GM18519 (cell line): ENCODE measurements around the gene UBD.

Experiments used
- ATAC-seq: cut with Tn5 transposase; IDR thresholded peaks from one replicate; pipeline ENCODE4 v1.9.1; 2021; ENCODE audit warnings: mild to moderate bottlenecking, moderate library complexity; ENCODE audit not compliant: unreplicated experiment, low FRiP score

Gene UBD

DNA sequence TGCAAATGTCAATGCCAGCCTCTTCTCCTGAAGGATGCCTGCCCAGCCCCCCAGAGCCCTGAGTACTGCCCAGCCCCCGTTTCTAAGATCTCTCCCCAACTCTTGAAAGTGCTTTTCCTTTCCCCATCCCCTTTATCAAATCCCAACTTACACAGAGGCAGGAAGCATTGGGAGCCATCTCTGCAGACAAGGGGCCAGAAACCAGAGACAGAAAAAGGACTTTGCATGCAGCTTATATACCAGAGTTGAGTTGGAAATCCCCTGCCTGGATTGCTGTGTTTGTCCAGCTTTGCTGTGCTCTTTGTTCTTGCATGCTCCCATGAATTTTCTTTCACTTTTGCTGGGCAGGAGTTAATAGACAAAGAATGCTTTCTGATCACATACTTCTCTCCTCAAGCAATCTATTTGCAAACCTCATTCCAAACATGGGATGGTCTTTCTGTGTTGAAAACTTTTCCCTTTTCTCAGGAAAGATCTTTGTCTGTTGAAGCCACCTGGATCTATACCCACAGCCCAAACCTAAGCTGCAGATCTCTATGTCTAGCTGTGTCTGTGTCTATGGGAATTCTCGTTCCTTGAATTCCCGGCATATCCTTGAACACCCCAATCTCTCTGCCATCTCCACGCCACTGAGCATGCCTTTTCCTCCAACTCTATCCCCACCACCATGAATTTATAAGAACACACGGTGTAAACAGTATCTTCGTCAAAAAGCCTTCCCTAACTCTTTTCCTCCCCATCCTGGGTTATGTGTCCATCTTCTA is at the start of gene UBD:
TSS of gene UBD (minus strand) at position 209 of the 764 bp plus-strand sequence. CDS start at position 178, 31 bp downstream.
- ATAC-seq = no peak

GRCh38 chr6:29608131-29608530 is 48.6 kb upstream of the UBD start:
- ATAC-seq = no peak

GRCh38 chr6:29603930-29604329 is 44.4 kb upstream of the UBD start:
- no peak for ATAC-seq

- no peak for ATAC-seq
These were observed 43.9 kb upstream of the UBD start for GRCh38 chr6:29603456-29603855.

DNA sequence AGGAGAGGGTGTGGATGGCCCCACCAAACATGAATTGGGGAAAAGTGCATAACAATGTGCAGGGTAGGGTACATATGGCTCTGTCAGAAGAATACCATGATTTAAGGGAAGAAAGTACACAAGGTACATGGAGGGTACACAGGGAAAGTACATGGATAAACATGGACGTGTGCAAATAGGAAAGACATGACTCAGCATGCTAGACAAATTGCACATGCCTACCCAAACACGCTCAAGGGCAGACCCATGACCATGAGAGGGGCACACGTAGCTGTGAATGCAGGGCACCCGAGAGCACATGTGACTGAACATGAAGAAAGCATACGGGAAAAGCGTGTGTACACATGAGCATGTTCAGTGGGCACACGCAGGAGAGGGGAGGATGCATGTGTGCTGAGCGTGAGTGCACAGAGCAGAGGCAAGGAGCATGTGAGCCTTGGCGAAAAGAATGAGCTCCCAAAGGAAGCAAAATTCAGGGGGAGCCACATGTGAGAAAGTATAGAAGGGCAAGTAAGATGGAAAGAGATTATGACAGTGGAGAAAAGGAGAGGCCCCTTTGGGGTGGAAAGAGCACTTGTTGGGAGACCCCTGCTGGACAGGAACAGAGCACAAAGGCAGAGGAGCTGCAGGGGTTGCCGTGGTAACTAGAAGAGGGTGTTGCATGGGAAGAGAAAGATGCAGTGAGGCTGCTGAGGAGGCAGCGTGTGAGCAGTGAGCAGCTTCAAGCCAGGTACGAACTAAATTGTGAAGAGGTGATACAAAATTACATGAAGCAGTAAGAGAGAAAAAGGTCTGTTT is 43.2 kb upstream of the UBD start:
- no peak for ATAC-seq

- no peak for ATAC-seq
These were observed 38.7 kb upstream of the UBD start for GRCh38 chr6:29598172-29598747.

DNA sequence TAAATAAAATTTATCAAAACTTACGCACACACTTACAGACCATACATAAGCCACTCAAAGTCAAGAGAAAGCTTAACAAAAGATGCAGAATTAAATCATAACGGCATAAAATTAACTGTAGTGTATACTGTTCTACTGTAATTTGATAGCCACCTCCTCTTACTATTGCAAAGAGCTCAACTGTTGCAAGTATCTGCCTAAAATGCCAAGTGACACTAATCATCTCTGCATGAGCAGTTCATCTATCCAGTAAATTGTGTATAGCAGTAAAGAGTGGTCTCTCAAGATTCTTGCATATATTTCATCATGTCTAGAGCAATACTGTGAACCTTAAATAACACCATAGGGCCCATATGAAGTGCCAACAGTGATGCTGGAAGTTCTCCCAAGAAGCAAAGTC is 37.7 kb upstream of the UBD start:
- no peak for ATAC-seq

GRCh38 chr6:29596381-29596900 is 36.9 kb upstream of the UBD start:
- no peak for ATAC-seq

DNA sequence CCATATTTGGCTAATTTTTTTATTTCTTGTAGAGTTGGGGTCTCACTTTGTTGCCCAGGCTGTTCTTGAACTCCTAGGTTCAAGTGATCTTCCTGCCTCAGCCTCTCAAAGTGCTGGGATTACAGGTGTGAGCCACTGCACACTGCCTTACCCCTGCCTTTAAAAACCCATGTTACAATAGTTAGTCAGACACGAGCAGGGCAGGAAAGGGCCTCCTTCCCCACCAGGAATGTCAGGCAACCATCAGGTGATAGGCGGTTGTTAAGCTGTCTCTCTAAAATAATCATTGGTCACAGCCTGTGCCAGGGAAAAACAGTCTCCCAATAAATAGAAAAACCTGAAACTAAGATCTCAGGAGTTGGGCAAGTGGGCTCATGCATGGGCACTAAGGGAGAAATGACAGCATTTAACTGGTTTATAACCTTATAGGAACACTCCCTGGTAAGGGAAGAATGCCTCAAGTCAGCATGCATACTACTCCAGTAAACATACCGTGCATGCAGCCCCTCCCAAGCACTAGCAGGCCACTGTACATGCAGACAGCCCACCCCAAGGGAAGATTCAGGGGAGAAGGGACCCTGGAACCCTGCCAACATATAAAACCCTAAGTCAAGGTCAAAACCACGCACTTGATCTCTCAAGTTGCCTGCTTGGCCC is 33.8 kb upstream of the UBD start:
- ATAC-seq = no peak

DNA sequence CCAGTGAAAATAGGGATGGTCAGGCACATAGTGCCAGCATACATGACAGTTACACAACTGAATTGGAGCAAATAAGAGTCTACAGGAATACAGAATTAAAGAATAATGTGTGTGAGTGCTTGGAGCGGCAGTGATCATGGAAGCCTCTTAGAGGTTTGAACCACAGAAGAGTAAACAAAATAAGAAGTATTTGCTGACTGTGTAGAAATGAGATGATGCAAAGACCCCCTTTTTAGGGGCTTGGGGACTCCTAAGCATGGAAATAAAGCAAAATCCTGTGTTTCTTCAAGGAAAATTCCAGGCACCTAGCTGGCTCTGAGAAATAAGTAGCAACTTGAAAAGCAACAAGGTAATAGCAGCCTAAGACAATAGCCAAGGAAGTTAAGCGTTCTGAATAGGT is 32.1 kb upstream of the UBD start:
- no peak for ATAC-seq

DNA sequence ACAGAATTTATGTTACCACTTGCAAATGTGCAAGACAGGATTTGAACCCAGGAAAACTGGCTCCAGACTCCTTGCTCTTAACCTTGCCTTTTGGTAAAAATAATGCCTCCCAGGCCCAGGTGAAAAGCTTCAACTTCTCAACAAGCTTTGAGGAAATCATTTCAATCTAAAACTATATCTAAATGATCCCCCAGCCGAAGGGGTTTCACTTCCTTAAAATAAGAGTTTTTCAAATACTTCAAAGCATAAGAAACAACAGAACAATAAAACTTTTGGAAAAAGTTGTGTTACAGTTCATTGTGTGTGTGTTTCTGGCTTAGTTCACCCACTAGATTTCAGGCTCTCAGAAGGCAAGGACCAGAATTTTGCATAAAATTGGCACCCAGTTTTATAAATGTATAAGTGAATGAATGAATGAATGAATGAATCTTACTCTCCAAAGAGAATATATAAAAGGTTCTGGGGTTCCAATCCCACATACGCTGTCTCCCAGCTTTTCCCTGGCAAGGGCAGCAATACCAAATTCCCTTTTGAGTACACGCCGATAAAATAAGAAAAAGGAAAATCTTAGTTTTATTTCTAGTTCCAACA is 30.8 kb upstream of the UBD start:
- ATAC-seq = no peak

DNA sequence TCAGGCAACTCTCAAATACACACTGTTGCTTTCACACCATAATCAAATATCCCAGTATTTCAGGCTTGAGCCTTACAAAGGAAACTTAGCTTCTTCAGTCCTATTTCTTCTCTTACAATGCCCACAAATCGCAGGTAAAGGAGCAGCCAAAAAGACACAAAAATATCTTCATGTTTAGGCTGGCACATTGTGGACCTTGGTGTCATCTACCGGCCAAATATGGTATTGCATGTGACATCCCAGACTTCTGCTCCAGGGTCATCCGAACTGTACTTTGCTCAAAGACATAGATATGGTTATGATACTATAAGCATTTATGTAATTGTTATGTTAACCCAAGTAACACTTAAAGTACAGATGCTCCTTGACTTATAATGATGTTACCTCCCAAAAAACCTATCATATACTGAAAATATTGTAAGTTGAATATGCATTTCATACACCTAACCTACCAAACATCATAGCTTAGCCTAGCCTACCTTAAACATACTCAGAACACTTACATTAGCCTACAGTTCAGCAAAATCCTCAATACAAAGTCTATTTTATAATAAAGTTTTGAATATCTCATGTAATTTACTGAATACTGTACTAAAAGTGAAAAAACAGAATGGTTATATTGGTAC is 30.0 kb upstream of the UBD start:
- no peak for ATAC-seq

DNA sequence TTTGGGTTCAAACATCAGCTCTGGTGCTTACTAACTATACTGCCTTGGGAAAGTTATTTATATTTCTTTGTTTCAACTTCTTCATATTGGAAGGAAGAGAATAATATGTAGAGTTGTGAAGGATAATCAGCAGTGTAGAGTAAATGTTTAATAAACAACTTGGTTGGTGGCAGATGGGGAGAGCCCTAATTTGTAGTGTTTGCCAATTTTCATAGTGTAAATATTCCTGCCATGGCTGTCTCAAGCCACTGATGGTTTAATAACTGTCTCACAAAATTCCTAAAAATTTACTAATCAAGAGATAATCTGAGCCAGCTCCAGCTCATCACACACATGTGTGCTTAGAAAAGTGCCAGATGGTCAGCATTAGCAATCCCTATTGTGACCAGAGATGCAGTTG is 25.3 kb upstream of the UBD start, which contains the start of gene OR2H2:
TSS of gene OR2H2 (plus strand) at position 301 of the 400 bp plus-strand sequence. CDS start 2,824 bp downstream, outside the sequence.
- no peak for ATAC-seq

DNA sequence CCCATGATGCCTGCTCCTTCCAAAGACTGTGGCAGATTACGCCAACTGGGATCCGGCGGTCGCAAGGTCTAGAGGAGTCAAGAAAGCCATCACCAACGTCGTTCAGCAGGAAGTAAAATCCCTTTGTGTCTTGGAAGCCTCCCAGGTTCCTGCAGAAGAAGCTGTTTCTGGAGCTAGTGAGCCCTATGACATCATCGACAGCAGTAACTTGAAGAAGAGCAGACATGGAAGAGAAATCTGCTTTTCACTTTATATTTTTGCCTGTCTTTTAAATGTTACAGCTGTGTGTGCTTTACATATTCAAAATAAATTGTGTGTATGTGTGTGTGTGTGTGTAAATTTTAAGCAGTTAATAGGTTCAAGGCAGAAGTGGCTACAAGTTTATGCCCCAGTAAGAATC is 18.0 kb upstream of the UBD start:
- ATAC-seq = no peak

- no peak for ATAC-seq
These were observed 16.5 kb upstream of the UBD start for GRCh38 chr6:29576056-29576455.

GRCh38 chr6:29567991-29568390 is 8.5 kb upstream of the UBD start:
- no peak for ATAC-seq

DNA sequence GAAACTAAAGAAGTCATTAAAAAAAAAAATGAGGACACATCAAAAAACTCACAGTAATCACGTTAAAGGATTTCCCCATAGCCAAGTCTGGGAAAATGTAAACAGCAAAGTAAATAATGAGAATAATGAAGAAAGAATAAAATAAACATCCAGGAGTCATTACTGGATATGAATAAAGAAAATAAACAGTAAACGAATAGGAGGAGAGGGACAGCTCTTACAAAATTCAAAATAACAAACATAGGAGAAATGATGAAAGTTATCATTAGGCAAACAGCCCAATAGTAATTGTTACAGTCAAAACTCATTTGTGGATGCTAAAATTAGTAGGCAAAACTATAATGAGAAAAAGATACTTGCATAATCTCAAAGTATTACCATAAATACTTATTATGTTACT is 8.0 kb upstream of the UBD start:
- ATAC-seq = no peak

DNA sequence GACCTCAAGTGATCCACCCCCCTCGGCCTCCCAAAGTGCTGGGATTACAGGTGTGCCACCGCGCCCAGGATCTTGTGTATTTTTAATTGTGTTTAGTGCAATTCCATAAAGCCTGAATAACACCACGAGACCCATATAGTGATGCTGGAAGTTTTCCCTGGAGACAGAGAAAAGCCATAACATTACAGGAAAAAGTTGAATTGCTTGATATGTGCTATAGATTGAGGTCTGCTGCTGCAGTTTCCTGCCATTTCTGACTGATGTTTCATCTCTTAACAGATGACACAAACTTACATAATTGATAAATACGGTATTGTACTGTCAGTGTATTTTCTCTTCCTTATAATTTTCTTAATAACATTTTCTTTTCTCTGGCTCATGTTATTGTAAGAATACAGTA is 7.3 kb upstream of the UBD start:
- ATAC-seq = no peak

GRCh38 chr6:29564875-29565274 is 5.3 kb upstream of the UBD start:
- ATAC-seq = no peak

GRCh38 chr6:29563435-29563965 is 4.0 kb upstream of the UBD start:
- ATAC-seq = no peak
